Coronary artery (tissue), 2 donors: ENCODE data around the gene PTPN2.
"Not testable (repeated sequence)": the region's sequence is repeated elsewhere in the genome, so short reads cannot be mapped to it uniquely, and the experiment has no call there.

ENCODE experiments used
- DNase-seq: peaks from one replicate; pipeline ENCODE4 v3.0.0-alpha.2; 2017; ENCODE audit warnings: low spot score
- H3K27ac ChIP-seq, 2 donors: fragments of 200-600 bp; sonication (generic); one replicate each; pipeline ENCODE4 v1.5.1; 2016 to 2019
- H3K4me3 ChIP-seq: fragments of 200-600 bp; sonication (generic); 2 replicates; pipeline ENCODE4 v1.5.1; 2016; ENCODE audit warnings: mild to moderate bottlenecking, moderate library complexity
- TF ChIP-seq, protein P1 (sequence below): fragments of 200-600 bp; sonication (generic); IDR thresholded peaks from one replicate; pipeline ENCODE4 v1.5.1; 2019; ENCODE audit warnings: antibody characterized with exemption

The PTPN2 gene

DNA sequence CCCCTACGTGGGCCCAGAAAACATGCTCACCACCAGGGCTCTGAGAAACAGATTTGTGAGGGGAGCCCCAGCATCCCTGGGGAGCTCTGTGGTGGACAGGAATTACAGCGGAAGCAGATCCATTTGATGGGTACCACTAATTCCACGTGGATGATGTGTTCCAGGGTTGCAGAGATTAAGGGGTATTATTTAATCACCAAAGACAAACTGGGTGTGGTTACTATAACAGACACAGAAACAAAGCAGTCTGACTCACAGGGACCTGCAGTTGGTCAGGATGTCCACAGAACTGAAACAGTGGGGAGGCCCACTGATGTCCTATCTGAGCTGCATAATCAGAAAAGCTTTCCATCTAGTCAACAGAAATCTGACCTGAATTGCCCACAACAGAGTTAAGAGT is 115.4 kb downstream of the PTPN2 start:
- Histone ChIP-seq H3K4me3 (no peak overlapping the region), H3K27ac (no peak overlapping the region)
- peak; percentile 22 for DNase-seq
- TF ChIP-seq, protein P1, sequence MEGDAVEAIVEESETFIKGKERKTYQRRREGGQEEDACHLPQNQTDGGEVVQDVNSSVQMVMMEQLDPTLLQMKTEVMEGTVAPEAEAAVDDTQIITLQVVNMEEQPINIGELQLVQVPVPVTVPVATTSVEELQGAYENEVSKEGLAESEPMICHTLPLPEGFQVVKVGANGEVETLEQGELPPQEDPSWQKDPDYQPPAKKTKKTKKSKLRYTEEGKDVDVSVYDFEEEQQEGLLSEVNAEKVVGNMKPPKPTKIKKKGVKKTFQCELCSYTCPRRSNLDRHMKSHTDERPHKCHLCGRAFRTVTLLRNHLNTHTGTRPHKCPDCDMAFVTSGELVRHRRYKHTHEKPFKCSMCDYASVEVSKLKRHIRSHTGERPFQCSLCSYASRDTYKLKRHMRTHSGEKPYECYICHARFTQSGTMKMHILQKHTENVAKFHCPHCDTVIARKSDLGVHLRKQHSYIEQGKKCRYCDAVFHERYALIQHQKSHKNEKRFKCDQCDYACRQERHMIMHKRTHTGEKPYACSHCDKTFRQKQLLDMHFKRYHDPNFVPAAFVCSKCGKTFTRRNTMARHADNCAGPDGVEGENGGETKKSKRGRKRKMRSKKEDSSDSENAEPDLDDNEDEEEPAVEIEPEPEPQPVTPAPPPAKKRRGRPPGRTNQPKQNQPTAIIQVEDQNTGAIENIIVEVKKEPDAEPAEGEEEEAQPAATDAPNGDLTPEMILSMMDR: no peak

DNA sequence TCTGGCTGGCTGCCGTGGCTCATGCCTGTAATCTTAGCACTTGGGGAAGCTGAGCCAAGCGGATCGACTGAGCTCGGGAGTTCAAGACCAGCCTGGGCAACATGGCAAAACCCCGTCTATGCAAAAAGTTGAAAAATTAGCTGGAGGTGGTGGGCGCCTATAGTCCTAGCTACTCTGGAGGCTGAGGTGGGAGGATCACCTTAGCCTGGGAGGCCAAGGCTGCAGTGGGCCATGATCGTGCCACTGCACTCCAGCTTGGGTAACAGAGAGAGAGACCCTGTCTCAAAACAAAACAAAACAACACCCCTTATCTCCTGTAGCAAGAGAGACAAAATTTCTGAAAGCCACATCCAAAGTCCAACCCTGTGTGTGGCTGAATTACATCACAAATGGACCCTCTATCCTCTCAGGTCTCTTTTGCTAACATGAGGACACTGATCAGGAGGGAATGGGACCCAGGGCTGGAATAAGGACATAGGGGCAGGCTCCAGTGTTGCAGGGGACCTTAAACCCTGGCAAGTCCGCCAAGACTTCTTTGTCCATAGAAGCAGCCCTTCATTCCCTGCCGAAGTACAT is 116.4 kb downstream of the PTPN2 start:
- Histone ChIP-seq H3K27ac (no peak overlapping the region), H3K4me3 (no peak overlapping the region)
- no peak for DNase-seq
- TF ChIP-seq, protein P1: no peak

DNA sequence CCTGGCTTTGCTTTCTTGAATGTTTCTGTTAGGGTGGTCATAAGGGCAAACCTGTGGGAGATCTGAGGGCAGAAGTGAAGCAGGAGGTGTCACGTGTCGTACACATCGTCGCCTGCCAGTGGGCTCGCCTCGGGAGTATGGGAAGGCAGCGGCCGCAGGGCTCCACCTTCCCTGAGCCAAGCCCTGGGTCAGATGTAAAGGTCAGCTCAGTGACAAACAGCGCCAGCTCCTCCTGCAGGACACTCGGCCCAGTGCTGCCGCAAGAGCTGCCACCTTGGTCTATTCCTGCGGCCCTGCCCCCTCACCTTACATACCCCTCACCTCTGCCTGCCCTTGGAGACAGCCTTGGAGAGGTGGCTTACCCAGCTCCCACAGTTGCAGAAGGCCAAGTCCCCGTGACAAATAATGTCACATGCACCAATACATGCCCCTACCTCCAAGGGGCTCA is 117.0 kb downstream of the PTPN2 start:
- Histone ChIP-seq H3K27ac (no peak overlapping the region), H3K4me3 (no peak overlapping the region)
- TF ChIP-seq, protein P1: no peak
- no peak for DNase-seq

DNA sequence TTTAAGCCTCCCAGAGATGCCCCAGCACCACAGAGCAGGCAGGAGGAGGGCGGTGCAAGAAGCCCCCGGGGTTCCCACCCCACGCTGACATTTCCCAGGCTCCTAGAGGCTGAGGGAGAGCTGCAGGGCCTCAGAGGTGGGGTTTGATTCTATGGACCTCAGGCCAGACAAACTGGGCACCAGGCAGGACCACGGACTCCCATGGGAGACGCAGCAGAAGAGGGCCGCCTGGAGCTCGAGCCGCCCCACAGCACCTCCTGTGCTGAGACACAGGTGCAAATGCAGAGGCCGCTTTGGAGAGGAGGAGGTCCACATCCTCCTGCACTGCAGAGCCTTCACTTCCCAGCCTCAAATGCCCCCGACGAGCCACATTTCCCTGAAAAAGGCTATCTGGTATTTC is 118.5 kb downstream of the PTPN2 start:
- H3K4me3 ChIP-seq: no peak overlapping the region
- no peak overlapping the region for H3K27ac ChIP-seq
- TF ChIP-seq, protein P1: no peak
- DNase-seq: no peak

DNA sequence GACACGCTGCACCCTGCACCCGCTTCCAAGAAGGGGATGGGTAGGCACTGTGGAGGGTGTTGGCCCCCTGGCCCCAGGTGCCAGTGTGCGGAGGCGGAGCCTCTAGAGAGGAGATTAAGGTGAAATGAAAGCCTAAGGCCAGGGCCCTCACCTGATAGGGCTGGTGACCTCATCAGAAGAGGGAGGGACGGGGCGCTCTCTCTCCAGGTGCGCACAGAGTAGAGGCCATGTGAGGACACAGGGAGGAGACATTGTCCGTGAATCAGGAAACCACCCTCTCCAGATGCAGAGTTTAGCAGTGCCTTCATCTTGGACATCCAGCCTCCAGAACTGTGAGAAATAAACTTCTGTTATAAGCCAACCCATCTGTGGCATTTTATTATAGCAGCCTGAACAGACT is 118.9 kb downstream of the PTPN2 start:
- DNase-seq: no peak
- no peak overlapping the region for H3K27ac ChIP-seq
- H3K4me3 ChIP-seq: no peak overlapping the region
- TF ChIP-seq, protein P1: no peak

DNA sequence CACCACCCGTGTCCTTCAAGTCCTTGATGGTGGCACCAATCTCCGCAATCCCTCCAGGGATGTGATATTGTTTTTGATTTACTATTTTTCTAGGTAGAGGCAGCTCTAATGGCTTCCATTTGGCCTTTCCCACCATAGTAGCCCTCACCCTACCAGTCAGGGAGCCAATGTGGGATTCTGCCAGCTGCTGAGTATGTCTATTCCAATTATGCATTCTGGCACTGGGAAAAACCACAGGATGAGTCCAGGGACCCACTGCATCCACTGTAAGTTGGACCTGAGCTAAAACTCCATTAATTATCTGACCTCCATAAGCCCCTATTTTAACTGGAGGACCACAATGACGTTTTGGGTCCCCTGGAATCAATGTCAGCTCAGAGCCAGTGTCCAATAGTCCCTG is 125.5 kb downstream of the PTPN2 start:
- DNase-seq: not testable (repeated sequence)

DNA sequence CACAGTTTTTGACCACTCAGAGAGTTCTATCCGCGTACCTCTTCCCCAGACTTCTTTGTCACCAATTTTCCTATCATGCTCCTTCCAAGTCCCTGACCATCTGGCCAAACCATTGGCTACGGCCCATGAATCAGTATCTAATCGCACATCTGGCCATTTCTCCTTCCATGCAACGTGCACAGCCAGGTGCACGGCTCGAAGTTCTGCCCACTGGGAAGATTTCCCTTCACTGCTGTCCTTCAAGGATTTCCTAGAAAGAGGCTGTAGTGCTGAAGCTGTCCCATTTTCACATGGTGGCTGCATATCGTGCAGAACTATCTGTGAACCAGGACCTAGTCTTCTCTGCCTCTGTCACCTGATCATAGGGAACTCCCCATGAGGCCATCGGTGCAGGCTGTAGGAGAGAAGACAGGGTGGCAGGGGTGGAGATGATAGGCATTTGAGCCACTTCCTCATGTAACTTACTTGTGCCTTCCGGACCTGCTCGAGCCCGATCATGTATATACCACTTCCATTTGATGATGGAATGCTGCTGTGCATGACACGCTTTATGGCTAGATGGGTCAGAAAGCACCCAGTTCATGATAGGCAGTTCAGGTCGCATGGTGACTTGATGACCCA is 127.3 kb downstream of the PTPN2 start:
- DNase-seq, H3K27ac ChIP-seq, H3K4me3 ChIP-seq: not testable (repeated sequence)

More for the DNA sequence above, 125.5 kb downstream of the PTPN2 start:
- H3K4me3 ChIP-seq, H3K27ac ChIP-seq: not testable (repeated sequence)

DNA sequence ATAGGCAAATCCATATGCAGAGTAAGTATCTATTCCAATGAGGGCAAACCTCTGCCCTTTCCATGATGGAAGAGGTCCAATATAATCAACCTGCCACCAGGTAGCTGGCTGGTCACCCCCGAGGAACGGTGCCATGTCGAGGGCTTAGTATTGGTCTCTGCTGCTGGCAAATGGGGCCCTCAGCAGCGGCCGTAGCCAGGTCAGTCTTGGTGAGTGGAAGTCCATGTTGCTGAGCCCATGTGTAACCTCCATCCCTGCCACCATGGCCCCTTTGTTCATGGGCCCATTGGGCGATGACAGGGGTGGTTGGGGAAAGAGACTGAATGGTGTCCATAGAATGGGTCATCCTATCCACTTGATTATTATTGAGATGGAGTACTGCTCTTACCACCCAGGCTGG is 128.4 kb downstream of the PTPN2 start:
- H3K4me3 ChIP-seq, H3K27ac ChIP-seq, DNase-seq: not testable (repeated sequence)

DNA sequence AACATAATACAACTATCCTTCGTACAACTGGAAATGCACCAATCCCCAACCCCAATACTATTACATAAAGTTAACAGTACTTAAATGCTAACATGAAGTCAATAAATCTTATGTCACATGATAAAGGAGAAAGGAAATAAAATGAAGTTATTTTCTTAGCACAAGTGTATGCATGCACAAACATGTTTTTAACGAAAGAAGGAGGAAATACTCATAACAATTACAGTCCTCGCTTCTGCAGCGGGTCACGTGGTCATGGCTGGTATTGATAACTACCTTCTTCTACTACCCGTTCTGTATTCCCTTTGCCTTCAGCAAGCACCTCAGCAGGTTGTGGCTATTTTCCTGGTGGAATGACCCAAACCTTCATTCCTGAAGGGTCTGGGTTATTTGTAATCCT is 129.5 kb downstream of the PTPN2 start:
- TF ChIP-seq, protein P1: no peak
- Histone ChIP-seq H3K27ac (no peak overlapping the region), H3K4me3 (no peak overlapping the region)
- no peak for DNase-seq
